ENCODE results near the gene RAB28.
A peak's percentile ranks its signal among the peaks of the same experiment; 100 is the strongest.

RAB28 gene

DNA sequence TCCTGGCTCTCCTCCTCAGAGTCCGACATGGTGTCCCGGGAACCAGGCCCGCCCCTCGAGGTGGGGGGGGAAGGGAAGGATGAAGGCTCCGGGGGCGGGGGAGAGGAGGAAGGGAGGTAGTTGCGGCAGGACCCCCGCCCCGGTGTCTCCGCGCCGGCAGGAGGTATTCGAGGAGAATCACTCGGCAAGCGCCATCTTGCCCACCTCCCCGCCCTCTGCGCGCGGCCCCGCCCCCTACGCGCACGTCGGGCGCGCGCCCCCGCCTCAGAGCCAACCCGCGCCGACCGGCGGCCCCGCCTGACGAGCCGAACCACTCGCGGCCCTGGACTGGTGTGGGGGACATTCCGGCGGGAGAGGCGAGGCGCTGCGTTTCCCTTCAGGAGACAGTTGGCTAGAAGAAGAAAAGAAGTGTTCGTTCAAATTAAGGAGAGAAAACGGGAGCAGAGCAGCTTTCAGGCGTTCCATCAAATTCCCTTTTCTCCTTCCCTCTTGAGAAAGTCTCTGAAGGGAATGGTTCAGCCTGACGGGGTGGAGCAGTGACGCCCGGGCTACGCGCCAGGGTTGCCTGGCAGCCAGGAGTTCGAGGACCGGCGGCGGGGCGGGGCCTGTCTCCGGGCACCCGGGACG, at the start of gene RAB28:
Gene RAB28 (minus strand): TSS at position 219 of the 627 bp plus-strand sequence.
- DNase-seq = peak; percentile 89

- no peak for DNase-seq
Observed at GRCh38 chr4:13531625-13531998, 47.5 kb upstream of the RAB28 start.

- DNase-seq = no peak
Observed at GRCh38 chr4:13530823-13531624, 46.9 kb upstream of the RAB28 start.

GRCh38 chr4:13529128-13529919, 45.2 kb upstream of the RAB28 start:
- no peak for DNase-seq

- DNase-seq = no peak
Observed at GRCh38 chr4:13528821-13529127, 44.6 kb upstream of the RAB28 start.

- no peak for DNase-seq
Observed at GRCh38 chr4:13527981-13528820, 44.1 kb upstream of the RAB28 start.

GRCh38 chr4:13527192-13527980, 43.2 kb upstream of the RAB28 start:
- no peak for DNase-seq

DNA sequence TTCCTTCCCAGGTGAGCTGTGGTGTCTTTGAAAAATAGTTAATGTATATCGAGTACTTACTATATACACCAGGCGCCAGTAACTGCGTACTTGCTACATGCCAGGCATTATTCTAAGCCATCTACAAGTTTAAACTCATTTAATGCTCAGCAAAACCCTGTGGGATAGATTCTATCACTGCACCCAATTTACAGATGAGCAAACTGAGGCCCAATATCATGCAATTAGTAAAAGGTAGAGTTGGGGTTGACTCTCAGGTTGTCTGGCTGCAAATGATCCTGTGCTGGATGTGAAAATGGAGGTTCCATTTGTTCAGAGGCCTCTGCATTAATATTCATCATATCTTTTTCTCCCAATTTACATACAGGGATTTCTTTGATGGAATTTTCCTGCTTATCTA, 42.5 kb upstream of the RAB28 start:
- no peak for DNase-seq

- no peak for DNase-seq
Observed at GRCh38 chr4:13525606-13526281, 41.6 kb upstream of the RAB28 start.

GRCh38 chr4:13524504-13525243, 40.5 kb upstream of the RAB28 start:
- no peak for DNase-seq

- no peak for DNase-seq
Observed at GRCh38 chr4:13523591-13524503, 39.7 kb upstream of the RAB28 start.

DNA sequence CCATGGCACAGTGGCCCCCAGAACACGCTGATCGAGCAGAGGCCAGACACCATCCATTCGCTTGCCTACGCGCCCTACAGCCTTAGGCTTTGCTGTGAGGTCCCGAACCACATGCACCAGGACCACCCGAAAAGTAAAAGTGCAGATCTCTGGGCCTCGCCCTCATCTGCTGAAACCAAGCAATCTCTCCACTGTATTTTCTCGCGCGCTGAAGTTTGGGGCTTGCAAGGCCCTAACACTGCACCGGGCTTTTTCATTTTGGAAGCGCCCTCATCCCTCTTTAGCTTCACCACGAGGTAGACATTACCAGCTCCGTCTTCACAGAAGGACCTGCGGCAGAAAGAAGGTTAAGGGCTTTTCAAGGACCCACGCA, 39.0 kb upstream of the RAB28 start:
- DNase-seq = no peak

DNA sequence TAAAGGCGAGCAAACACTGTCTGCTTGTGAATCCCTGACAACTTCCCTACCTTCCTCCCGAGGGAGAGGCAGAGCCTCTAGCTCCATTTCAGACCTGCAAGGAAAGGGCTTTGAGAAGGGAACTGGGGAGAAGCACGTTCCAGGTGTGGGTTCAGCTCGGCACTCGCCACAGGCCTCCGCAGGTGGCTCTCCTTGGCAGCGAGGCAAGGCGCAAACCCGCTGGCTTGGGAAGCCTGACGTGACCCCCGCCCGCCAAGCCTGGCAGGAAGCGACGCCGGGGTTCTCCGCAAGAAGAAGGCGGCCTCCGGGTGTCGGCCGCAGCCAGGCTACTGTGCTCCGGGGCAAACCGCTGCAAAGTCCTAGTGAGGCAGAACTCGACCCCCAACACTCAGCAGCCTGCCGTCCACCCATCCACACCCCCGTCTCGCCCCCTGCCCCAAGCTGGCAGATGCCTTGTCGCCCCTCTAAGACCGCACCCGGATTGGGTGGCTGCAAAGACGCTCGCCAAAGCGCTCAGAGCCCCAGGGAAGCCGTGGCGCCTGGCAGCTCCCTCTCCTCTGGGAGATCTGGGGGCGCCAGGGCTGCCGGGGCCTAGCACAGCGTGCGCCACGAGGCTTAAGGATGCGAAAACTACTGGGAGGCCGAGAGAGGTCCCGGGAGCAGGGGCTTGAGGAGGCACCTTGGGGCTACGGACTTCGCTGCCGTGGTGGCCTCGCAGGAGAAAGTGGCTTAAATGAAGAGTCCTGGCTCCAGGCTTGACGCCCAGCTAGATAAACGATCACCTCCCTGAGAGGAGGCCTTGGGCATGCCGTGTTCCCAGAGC, 38.4 kb upstream of the RAB28 start:
- DNase-seq = no peak

GRCh38 chr4:13521047-13521446, 36.9 kb upstream of the RAB28 start:
- DNase-seq = no peak

DNA sequence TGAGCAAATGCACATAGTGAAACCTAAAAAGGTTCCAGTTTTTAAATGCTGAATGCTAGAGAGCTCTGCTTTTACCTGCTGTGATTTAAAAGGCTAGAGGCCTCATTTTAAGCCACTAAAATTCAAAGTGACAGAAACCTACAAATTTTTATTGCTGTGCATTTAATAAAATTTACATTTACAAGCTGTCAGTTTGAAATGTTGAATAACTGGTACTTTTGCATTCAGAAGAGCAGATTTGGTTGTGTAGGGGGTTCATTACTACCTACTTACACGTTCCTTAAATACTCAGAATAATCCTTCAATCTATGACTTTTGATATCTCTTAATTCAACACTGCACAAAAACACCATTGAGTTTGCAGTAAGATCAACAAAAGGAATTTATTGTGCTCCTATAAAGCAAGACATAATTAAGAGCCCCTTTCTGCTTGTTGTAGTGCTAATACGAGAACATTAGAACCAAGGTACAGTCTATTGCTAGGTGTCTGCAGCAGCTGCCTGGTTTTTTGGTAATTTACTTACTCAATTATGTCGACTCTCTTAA, 32.2 kb upstream of the RAB28 start:
- no peak for DNase-seq

GRCh38 chr4:13515268-13515667, 31.1 kb upstream of the RAB28 start:
- DNase-seq = no peak

DNA sequence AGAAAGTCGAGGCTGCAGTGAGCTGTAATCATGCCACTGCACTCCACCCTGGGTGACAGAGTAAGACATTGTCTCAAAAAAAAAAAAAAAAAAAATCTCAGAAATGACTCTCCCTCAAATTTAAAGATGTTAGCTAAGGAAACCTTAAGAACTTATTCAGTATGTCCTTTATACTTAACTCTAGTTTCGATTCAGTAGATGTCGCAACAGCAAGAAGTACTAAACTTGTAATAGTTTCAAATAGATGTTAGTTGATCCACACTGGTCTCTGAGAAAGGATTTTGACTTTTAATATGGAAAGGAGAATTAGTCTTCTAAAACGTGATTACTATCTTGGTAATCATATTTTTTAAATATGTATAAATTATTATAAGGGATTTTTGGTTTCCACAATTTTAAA, 30.6 kb upstream of the RAB28 start:
- DNase-seq = no peak

- no peak for DNase-seq
Observed at GRCh38 chr4:13511101-13511500, 27.0 kb upstream of the RAB28 start.

GRCh38 chr4:13509442-13509841, 25.3 kb upstream of the RAB28 start:
- DNase-seq = no peak
